OCI-LY7 (cell line): Measurements from ENCODE around the gene UNC5A.

Source experiments
- EZH2phosphoT487 ChIP-seq: fragments of 200-600 bp; sonication (generic); IDR thresholded peaks from 2 replicates; pipeline ENCODE4 v1.6.1; 2018; ENCODE audit warnings: low read depth, borderline replicate concordance, mild to moderate bottlenecking, mixed run types, antibody characterized with exemption, low read length, moderate library complexity, mixed read lengths
- TF ChIP-seq, protein P1 (sequence below): fragments of 200-600 bp; sonication (generic); conservative IDR thresholded peaks from 2 replicates; pipeline ENCODE4 v1.5.1; 2014; ENCODE audit warnings: mild to moderate bottlenecking, antibody characterized with exemption, low read length, moderate library complexity, mixed read lengths

DNA sequence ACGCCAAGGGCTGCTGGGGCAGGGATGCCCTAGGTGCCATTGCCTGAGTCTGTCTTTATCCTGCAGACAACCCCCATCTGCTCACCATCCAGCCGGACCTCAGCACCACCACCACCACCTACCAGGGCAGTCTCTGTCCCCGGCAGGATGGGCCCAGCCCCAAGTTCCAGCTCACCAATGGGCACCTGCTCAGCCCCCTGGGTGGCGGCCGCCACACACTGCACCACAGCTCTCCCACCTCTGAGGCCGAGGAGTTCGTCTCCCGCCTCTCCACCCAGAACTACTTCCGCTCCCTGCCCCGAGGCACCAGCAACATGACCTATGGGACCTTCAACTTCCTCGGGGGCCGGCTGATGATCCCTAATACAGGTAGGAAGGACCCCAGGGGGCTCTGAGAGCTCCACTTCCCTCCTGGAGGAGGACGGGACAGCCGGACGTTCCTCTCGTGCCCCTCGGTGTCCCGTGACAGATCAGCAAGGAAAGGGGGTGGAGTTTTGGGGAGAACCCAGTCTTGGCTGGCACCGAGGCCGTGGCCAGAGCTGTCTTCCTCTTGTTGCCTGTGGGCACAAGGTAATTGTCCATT lies 63.9 kb downstream of the UNC5A start:
- TF ChIP-seq, protein P1, sequence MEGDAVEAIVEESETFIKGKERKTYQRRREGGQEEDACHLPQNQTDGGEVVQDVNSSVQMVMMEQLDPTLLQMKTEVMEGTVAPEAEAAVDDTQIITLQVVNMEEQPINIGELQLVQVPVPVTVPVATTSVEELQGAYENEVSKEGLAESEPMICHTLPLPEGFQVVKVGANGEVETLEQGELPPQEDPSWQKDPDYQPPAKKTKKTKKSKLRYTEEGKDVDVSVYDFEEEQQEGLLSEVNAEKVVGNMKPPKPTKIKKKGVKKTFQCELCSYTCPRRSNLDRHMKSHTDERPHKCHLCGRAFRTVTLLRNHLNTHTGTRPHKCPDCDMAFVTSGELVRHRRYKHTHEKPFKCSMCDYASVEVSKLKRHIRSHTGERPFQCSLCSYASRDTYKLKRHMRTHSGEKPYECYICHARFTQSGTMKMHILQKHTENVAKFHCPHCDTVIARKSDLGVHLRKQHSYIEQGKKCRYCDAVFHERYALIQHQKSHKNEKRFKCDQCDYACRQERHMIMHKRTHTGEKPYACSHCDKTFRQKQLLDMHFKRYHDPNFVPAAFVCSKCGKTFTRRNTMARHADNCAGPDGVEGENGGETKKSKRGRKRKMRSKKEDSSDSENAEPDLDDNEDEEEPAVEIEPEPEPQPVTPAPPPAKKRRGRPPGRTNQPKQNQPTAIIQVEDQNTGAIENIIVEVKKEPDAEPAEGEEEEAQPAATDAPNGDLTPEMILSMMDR = no peak
- no peak for TF ChIP-seq EZH2phosphoT487
